ELF-1 (cell line): ENCODE measurements around the gene GPSM3.
A peak's percentile ranks its signal among the peaks of the same experiment; 100 is the strongest.
"Not testable (repeated sequence)": the region's sequence is repeated elsewhere in the genome, so short reads cannot be mapped to it uniquely, and the experiment has no call there.

Experiments used
- DNase-seq: peaks from one replicate; pipeline ENCODE4 v3.0.0-alpha.2; 2016; ENCODE audit warnings: low read depth, low spot score

The GPSM3 gene, protein sequence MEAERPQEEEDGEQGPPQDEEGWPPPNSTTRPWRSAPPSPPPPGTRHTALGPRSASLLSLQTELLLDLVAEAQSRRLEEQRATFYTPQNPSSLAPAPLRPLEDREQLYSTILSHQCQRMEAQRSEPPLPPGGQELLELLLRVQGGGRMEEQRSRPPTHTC

DNA sequence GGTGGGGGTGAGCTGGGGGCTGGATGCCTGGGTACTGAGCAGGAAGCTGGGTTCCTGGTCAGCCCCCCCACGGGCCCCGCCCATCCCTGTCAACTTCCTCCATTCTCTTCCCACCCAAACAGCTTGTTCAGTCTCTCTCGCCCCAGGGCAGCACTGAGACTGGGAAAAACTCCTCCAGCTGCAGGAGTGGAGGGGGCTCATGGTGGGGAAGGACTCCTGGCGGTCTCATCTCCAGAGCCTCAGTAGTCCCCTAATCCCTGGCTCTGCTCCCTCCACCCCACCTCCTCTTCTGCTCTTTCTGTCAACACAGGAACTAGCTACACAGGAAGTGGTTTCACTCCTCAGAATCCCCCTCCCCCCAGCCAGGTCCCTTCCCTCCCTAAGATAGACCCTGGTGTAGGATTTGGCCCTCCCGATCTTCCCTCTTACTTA, at the start of gene GPSM3:
GPSM3 (minus strand) TSS at position 36 of the 432 bp plus-strand sequence. CDS start 130 bp downstream, outside the sequence.
- DNase-seq = peak; percentile 76

DNA sequence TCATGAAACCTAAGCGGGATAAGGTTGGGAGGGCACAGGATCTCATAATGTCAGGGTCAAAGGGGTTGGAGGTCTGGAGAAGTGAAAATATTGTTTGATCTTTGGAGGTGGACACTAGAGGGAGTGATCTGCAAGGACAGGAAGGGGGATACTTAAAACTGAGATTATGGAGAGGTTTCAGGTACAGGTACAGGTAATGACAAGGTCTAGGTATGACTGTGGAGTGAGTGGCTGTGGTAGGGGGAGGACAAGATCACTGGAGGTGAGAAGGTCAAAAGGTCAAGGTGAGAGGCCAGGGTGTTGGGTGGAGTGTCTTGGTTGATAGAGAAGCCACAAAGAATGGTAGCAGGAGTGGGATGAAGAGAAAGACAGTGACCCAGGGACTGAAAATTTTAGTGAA, 48.2 kb upstream of the GPSM3 start:
- no peak for DNase-seq

DNA sequence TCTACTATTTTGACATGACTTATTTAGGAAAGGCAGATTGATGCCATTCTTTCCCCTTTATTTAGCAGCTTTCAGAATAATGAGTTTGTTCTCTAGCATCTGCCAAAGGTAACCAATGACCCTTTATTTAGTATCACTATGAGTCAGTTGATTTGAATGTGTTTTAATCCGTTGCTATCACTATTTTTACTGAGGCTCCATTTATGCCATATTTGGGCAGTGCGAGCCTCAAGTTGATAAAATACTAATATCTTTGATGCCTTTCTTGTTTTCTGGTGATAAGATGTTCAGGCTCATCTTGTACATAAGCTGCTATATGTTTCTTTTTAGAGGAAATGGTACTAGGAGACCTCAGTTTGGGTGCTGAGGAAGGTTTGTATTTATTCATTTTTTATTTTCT, 47.0 kb upstream of the GPSM3 start:
- no peak for DNase-seq

DNA sequence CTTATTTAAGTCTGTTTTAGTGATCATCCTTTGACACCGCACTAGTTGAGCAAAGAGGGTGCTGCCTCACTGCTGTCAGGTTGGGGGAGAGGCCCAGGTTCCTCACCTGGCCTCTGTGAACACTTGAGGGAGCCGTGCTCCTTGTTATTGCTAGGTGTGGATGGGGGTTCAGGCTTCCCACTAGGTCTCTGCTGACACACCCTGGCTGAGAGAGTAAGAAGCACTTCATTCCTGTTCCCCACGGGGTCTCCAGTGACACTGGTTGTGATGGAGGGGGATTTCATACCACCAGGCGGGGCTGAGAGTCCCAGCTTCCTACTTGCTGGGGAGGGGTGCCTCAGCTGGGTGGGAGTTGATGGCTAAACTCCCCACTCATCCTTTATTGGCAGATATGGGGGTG, 42.5 kb upstream of the GPSM3 start:
- DNase-seq = no peak

DNA sequence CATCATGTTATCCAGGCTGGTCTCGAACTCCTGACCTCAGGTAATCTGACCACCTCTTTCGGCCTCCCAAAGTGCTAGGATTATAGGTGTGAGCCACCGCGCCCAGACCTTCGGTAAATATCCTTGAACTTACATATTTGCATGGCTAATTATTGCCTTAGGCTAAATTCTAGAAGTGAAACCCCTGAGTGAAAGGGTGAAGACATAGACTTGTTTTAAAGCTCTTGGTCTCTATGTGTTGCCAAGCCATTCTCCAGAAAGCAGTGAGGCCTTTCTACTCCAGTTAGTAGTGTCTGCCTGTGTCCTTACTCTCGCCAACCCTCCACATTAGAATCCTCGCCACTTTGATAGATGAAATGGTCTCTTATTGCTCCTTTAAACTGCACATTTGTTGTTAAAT, 34.0 kb upstream of the GPSM3 start:
- DNase-seq = no peak

DNA sequence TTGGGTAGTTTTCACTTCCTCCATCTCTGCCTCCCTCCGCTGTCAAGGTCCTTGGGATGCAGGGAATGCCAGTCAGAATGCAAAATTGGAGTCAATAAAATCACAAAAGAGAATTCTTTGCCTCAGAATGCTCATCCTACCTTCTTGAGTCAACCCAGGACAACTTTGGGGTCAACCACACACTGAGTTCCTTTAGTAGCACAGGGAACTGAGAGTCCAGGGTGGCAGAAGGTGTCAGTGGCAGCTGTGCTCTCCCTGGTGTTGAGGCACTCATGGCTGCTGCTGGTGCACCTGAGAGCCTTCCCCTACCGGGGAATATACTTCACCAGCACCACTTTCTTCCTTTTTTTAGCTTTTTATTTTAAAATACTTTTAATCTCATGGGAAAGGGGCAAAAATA, 32.3 kb upstream of the GPSM3 start:
- no peak for DNase-seq

DNA sequence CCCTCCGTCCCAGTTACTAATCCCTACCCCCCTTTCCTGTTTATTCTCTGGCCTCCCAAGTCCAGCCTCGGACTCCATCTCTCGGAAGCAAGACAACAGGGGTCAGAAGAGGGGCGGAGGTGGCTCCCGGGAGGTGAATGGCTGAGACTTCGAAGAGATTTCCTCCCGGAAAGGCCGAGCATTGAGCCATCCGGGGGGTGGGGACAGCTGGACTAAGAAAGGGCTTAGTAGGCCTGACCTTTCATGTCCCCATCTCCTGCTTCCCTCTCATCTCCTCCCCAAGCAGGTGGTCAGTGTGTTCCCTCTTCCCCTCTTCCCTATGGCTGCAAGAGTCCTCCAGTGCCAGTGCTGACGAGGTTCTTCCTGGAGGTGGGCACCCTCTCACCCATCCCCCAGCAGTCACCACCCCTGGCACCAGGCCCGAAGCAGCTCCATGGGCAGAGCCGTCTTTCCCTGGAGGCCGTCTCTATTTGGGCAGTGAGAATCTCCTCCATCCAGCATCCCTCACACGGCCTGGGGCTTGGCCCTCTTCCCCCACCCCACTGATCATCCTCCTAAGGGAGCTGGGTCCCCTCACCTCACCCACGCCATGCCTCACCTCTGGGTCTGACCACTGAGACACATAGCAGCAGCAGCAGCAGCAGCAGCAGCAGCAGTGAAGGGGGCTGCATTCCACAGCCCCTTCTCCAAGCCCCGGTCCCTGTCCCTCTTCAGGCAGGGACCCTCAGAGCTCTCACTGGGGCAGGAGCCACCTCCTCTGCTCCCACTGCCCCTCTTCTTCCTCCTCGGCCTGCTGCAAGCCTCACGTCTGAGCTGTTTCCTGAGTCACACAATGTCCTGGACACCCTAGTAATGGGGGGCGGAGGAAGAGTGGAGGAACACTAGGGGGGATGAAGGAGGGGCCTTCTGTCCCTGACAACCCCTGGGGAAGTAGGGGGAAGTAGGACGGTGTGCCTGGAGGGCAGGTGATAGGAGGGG, 31.1 kb upstream of the GPSM3 start, which contains the start of gene NOTCH4:
NOTCH4 (minus strand) TSS at position 810 of the 978 bp plus-strand sequence; CDS start at position 671, 139 bp downstream.
- DNase-seq = no peak

DNA sequence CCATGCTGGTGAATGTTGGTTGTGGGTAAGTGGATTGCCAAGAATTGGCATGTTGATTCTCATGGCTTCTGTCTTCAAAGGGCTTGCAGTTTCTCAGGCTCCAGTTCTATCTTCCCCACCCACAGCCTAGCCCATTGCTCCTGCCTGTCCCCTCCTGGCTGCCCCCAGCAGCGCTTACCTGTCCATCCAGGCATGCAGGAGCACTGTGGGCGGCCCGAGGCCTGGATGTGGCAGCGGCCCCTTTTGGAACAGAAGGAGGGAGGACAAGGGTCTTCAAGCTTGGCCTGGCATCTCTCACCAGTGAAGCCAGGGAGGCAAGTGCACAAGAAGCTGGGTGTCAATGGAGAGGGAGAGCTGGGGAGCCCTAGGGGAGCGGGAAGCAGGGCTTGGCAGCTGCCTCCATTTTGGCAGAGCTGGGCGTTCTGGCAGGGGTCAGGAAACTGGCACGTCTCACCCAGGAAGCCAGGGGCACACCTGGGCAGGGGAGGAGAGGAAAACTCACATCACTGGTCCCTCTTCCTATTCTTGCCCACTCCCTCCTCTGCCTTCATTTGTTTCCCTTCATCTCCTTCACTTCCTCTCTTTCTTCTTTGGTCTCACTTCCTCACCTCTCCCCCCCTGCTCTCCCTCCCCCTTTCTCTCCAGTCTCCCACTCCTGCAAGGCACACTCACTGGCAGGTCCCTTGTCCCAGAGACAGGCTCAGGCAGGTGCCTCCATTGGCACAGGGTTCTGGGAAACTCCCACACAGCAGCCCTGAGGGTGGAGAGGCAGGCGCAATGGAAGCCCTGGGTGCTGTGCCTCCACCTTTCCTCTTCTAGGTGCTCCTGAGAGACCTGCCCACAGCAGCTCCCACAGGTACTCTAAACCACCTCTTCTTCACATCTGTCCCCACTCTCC, 30.1 kb upstream of the GPSM3 start:
- DNase-seq = no peak

DNA sequence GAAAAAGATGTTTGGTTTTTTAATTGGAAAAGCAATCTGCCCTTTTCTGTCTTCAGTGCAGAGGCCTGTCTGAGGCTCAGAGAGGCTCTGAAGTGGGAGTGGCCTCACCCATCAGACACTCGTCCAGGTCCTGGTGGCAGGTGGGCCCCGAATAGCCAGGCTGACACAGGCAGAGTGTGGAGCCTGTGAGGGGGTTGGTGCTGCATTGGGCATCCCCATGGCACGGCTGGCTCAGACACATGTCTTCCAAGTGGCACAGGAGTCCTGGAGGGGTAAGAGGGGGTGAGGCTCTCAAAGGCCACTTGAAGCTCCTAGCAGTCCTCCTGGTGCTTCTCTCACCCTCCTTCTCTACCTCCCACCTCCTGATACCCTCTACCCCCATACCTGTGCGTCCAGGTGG, 27.6 kb upstream of the GPSM3 start:
- DNase-seq = no peak

DNA sequence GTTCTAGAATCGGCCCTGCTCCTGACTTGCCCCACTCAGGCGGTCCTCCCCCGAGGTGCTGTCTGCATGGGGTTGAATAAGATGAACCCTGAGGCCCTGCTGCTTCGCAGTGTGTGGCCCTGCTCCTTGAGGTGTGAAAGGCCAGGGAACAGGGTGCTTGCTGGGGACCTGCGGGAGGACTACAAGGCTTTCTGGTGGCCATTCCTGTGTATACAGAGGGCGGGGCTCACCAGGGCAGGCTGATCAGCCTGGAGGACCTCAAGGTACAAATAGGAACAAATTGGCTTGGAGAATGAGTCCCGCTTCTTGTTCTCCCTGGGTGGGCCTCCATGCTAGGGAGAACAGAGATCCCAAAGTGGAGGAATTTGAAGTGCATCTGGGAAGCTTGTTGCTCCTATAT, 25.7 kb upstream of the GPSM3 start:
- DNase-seq = no peak

DNA sequence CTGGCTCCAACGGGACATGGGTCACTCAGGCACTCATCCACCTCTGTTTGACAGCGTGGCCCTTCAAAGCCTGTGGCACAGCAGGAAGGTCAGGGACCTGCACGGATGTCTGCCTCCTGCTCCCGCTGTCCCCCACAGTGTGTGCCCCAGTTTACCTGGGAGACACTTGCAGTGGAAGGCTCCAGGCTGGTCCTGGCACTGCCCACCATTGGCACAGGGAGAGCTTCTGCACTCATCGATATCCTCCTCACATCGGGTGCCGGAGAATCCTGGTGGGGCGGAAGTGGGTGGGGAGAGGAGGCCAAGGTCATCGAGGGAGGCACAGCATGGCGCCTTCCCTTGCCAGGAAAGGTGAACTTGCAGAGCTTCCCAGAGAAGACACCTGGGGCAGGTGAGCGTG, 24.6 kb upstream of the GPSM3 start:
- DNase-seq = no peak

DNA sequence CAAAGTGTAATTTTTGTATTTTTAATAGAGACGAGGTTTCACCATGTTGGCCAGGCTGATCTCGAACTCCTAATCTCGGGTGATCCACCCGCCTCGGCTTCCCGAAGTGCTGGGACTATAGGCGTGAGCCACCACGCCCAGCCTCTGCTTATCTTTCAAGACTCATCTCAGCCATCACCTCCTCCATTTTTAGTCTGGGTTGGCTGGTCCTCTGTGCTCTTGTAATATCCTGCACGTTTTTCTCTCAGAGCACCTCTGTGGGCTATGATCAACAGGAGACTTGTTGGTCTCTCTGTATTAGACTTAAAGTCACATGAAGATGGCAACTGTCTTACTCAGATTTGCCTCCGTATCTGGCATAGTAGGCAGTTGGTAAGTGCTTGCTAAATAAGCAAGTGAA, 23.8 kb upstream of the GPSM3 start:
- no peak for DNase-seq

DNA sequence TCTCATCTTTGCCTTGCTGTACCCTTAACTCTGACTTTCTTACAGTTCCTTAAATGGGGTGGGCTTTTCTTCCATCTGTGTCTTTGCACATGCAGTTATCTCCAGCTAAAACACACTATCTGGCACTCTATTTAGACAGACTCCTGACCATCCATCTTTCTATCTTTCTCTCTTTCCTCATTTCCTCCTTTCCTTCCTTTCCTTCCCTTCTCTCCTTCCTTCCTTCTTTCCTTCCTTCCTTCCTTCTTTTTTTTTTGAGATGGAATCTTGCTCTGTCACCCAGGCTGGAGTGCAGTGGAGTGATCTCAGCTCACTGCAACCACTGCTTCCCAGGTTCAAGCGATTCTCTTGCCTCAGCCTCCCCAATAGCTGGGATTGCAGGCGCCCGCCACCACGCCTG, 23.2 kb upstream of the GPSM3 start:
- no peak for DNase-seq

DNA sequence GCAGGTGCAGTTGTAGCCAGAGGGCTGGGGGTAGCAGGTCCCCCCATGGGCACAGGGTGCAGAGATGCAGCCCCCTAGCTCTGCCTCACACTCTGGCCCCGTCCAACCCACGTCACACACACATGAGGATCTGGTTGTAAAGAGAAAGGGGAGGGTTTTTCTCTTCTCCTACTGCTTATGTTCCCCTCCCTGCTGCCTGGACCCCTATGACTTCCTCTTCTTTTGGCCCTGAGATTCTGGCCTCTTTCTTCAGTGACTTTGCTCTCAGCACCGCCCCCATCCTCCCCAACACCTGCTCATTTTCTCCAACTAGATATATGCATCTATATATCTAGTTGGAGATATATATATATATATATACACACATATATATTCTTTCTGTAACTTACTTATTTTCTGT, 21.7 kb upstream of the GPSM3 start:
- DNase-seq = no peak

DNA sequence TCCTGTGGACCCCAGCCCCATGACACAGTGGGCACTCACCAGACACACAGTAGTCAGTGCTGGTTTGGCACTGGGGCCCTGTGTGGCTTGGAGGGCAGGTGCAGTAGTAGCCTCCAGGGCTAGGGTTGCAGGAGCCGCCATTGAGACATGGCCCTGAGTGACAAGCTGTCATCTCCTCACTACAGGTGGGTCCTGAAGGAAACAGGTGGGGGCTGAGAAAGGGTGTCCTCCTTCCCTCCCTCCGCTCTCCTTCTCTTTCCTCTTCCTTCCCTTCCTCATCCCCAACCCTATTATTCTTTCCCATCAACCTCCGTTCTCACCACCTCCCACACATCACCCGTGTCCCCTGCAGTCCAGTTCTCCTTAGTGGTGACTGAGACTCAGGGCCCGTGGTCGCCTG, 21.2 kb upstream of the GPSM3 start:
- no peak for DNase-seq

DNA sequence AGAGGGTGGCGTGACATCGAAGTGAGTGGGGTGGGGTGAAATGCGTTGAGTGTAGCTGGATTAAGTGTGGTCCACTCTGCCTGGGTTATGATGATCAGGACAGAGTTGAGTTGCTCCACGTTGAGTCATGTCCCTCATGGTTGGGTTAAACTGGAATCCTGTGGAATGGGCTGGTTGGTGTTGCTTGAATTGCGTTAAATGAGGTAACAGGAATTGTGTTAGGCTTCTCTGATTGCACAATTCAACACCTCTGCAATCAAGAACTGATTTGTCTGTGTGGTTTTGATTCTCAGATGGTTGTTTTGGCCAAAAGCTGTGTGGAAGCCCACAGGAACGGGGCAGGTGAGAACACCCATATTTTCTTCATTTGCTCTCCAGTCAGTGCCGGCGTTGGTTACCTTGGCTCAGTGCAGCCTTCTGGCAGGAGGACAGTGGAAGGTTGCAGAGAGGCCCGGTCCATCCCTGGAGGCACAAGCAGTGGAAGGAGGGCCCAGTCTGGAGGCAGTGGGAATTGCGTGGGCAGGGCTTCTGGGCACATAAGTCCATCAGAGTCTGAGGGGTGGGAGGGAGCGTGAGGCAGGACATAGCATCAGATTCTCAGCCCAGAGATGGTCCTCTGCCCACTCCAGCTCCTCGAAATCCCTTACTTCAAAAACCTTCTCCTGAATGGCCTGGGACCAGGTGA, 19.8 kb upstream of the GPSM3 start:
- no peak for DNase-seq

DNA sequence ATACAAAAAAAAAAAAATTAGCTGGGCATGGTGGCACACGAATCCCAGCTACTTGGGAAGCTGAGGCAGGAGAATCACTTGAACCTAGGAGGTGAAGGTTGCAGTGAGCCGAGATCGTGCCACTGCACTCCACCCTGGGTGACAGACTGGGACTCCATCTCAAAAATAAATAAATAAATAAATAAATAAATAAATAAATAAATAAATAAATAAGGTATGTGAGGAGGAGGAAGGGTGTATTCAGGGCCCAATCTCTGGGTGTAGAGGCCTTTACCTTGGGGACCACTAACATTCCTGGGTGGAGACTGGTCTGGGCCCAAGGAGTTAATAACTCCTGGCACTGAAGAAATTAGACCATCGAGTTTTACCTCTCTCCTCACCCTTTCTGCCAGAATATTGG, 19.0 kb upstream of the GPSM3 start:
- not testable (repeated sequence) for DNase-seq

DNA sequence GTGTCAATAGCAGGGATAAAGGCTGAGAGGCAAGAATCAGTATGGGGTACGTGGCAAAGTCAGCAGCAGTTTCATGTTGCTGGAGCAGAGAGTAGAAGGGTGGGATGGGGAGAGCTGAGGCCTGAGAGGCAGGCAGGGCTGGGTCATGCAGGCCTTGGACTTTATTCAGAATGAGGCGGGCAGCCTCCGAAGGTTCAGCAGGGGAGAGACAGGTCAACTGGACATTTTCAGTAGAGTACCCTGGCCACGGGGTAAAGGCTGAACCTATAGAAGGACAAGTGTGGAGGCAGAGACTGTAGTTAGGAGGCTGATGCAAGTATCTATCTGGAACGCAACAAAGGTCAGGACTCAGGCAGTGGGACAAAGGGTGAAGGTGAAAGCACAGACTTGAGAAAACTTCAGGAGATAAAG, 17.8 kb upstream of the GPSM3 start:
- DNase-seq = no peak

DNA sequence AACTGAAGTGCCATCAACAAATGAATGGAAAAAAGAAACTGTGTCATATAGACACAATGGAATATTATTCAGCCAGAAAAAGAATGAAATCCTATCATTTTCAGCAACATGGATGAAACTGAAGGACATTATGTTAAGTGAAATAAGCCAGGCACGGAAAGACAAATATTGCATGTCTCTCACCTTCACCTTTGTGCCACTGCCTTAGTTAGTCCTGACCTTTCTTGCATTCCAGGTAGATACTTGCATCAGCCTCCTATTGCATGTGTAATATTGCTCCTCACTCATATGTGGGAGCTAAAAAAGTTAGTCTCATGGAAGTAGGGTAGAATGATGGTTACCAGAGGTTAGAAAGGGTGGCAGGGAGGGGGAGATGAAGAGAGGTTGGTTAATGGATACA, 16.6 kb upstream of the GPSM3 start:
- no peak for DNase-seq

DNA sequence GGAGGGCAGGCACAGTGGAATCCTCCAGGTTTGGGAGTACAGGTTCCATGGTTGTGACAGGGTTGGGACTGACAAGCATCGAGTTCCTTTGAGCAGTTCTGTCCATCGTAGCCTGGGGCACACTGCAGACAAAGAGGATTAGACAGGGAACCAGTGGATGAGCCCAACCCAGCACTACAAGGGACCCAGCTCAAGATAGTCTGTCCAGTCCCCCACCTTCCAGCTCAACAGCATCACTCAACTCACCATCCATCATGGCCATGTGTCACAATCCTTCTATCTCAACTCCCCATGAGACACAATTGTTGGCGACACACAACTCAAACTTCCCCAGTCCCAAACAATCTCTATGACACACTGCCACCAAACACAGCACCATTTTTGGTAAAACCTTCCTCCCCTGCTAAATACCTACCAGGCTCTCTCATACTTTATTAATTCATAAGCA, 11.8 kb upstream of the GPSM3 start:
- DNase-seq = peak; percentile 64
